NCI-H2171 treated with DMSO at 0.1 percent for 48 hours (cell line): ENCODE results near the gene ST7.
"Not testable (repeated sequence)": the region's sequence is repeated elsewhere in the genome, so short reads cannot be mapped to it uniquely, and the experiment has no call there.

Source experiments
- DNase-seq: peaks from one replicate; lab custom pipeline; 2025; lab: John Stamatoyannopoulos, UW

Gene ST7

DNA sequence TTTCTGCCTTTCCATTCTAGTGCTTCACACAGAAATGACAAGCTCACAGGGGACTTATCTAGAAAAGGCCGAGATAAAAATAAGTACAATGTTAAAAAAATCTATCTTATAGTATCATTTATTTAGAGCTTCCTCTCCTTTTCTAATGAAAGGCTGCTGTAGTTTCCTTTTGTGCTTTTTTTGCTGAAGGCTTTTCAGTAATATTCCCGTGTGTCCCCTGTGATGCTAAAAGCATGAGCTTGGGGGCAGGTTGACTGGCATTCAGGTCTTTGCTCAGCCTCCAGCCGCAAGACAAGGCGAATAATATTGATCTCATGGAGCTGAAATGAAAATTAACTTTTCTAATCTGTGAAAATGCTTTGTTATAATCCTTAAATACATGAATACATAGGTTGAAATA, 143.0 kb downstream of the ST7 start:
- DNase-seq: no peak

DNA sequence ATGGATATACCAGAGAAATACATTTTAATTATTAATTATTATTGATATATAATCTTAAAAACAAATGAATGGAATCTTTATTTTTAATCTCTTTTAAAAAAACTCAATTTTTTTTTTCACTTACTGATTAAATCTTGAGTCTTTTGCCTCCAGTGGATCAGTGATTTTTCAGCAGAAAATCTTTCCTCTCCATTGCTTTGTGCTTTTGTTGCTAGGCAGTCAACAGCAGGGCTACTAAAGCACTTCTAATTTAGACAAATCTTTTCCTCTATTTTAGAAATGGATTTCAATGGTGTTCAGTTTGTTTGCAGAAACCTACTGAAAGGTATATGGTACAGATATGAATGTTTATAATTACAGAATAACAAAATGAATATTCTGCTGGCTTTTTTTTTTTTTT, 143.6 kb downstream of the ST7 start:
- DNase-seq: no peak

DNA sequence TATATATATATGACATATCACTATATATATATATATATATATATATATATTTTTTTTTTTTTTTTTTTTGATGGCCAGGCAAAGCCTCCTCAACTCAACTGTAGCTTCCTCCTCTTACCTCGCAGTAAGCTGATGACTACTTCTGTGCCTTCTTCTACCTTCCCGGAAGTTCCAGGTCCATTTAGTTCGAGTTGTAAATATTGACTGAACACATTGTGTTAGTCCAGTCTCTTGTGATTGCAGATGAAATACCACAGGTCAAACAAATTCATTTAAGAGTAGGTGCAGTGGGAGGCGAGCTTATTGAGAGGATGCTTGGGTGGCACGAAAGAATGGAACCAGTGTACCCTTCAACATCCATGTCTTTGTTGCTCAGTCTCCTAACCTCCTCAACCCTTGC, 144.6 kb downstream of the ST7 start:
- DNase-seq: no peak

DNA sequence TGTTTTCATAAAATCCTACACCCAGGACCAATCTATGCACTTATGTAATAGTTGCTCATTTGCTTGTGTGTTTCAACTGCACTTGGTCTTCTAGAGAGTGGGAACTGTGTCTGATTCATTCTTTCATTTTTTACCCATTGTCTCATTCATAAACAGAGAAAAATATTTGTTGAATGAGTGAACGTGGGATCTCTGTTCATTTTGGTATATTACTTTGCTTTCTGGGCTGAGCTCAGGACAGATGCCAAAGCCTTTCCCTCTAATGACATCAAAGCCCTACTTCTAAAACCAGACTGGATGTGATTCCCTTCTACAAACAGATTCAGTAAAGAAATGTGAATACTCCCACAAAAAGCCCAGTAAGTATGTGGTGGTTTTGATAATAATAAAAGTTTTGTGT, 145.2 kb downstream of the ST7 start:
- no peak for DNase-seq

GRCh38 chr7:117101026-117101425, 147.7 kb downstream of the ST7 start:
- DNase-seq: no peak

DNA sequence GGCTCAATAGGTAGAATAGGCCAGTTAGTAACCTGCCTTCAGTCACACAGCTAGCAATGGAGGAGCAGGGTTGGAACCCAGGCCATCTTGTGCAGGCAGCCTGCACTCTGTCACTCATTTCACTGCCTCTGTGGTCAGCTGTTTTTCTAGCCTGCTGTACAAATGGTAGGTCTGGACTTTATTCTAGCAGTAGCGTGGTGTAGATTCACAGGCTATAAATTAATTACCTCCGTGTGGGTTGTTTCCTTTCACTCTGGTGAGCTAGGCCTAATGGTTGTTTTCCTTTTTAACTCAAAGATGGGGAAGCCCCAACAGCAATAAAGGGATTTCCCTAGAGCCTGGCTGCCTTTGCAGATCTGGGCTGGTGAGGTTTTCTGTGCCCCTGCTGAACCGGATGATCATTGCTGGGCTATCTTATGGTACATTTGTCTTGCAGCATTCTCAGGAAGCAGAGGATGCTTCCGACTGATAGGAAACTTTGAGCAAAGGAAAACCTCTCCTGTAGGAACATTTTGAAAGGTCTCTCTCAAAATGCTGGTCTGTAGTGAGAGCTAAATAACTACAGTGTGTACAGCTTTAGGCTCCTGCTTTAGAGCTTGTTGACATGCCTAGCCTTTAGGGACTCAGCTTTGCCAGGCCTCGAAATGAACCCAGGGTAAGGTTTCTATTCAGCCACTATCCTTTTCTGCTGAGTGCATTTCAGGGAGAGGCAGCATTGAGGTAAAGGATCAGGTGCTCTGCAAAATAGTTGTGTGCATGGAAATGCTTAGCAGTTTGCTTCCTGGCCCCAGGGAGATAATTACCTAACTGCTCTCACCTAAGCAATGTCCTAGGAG, 157.4 kb downstream of the ST7 start:
- peak; percentile 51 for DNase-seq

- DNase-seq: peak; percentile 40
These were observed 158.2 kb downstream of the ST7 start for GRCh38 chr7:117111535-117111934.

- peak; percentile 92 for DNase-seq
These were observed 159.3 kb downstream of the ST7 start for GRCh38 chr7:117112640-117113039.

GRCh38 chr7:117113871-117114270, 160.6 kb downstream of the ST7 start:
- peak; percentile 88 for DNase-seq

GRCh38 chr7:117114272-117114671, 161.0 kb downstream of the ST7 start:
- peak; percentile 88 for DNase-seq

DNA sequence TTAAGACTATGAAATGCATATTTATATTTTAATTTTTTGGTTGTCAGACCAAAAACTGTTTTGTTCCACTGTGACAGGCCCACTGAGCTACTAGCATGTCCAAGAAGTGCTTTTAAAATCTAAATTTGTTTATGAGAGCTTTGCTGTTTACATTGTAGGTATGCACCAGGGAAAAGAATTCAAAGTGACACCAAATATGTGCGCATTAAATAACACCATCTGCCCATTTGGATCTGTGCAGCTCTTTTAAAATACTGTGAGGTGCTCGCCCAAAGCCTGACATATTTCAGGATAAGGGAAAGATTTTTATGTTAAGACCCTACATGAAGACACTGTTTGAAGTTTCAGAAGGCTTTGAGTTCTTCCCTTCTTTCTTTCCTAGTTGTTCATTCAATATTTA, 162.9 kb downstream of the ST7 start:
- DNase-seq: peak; percentile 76

DNA sequence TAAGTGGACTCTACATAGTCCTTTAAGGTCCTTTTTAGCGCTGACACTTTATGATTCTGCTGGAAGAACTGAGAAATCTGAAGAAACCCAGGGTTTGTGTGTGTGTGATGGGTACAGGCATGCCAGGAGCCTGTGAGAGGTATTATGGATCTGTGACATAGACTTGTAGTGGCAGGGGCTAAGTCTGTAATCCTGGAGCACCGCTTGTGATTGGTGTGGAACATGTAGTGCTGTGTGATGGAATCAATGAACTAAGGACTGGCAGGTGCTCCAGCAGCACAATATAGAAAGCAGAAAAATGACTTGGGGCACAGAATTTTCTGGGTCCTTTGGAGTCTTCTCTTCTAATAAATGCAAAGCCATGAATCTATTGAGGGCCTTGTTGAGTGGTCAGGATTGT, 163.9 kb downstream of the ST7 start:
- no peak for DNase-seq

- DNase-seq: peak; percentile 73
These were observed 165.4 kb downstream of the ST7 start for GRCh38 chr7:117118579-117119180.

GRCh38 chr7:117119192-117119924, 166.1 kb downstream of the ST7 start:
- DNase-seq: peak; percentile 54

- DNase-seq: not testable (repeated sequence)
These were observed 167.0 kb downstream of the ST7 start for GRCh38 chr7:117120321-117120720.

GRCh38 chr7:117122036-117122435, 168.7 kb downstream of the ST7 start:
- not testable (repeated sequence) for DNase-seq

GRCh38 chr7:117122536-117122935, 169.2 kb downstream of the ST7 start:
- no peak for DNase-seq

DNA sequence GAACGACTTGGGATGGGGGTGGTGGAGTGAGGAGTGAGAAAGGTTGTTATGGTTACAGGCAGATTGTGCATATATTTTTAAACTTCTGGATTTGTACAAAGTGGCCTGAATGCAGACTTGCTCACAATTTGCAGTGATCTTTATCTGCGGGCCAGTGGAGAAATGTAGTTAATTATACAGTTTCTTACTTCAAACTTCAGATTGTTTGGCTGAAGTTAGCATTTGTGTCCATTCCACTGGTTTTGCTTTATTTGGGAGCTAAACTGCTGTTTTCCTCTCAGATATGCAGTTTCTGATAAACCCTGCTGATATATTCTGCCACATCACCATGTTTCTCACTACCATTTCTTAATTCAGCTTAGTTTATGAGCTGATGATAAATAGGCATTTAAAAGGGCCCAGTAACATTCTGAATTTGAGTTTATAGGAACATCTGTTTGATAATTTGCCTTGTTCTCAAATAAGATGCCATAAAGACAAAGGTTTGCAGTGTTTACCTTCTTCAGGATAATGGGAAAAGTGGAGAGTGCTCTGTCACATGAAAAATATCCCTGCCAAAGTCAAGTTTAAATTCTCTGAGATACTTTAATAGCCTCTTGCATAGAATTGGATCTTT, 170.1 kb downstream of the ST7 start:
- DNase-seq: no peak

GRCh38 chr7:117124591-117125220, 171.4 kb downstream of the ST7 start:
- DNase-seq: no peak

DNA sequence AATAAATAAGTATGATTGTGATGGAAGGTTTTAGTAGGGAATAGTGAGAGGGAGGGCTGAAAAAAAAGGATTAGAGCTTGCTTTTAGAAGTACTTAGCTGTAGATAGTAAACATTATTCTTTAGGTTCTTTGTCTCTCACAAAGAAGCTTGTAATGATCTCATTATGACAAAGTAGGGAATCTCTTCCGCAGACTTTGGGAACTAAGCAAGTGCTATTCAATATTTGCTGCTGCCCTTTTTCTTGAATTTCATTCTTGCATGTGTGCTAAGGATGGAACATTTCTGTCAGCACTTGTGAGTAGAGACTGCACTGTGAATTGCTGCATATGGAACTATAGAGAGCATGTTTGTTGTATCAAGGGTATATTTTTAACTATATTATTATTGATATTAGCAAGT, 173.4 kb downstream of the ST7 start:
- DNase-seq: no peak

GRCh38 chr7:117127585-117128168, 174.4 kb downstream of the ST7 start:
- peak; percentile 63 for DNase-seq

DNA sequence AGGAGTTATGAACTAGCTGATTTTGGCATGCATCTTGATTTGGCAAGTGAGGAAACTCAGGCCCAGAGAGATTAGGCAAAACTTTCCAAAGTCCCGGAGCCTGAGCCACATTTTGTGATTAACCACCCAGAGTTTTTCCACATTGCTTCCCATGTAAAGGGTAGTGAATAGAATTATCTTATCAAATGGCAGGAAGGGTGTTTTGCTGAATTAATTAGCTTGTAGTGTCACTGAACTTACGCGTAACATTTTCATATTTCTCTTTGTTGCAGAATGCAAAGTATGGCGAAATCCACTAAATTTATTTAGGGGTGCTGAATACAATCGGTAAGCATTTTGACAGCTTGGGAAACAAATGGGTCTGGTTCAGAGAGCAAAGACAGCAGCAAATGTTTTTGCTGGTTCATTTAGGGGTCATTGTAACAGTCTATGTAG, 176.2 kb downstream of the ST7 start:
- no peak for DNase-seq
